Stomach (tissue), 4 donors: ENCODE results near the gene SH3RF3.
"Not testable (repeated sequence)": the region's sequence is repeated elsewhere in the genome, so short reads cannot be mapped to it uniquely, and the experiment has no call there.

ENCODE experiments used
- EP300 ChIP-seq: sonication (generic); formaldehyde crosslinking; IDR thresholded peaks from one replicate; pipeline ENCODE4 v1.6.1; 2017; ENCODE audit warnings: antibody characterized with exemption
- POLR2A ChIP-seq, 4 donors: fragments of 450-650 bp; IDR thresholded peaks; one replicate each; pipeline ENCODE4 v1.6.1; 2016; ENCODE audit warnings: antibody characterized with exemption in 4 of 4, control low read depth in 2 of 4, mild to moderate bottlenecking in 1 of 4, moderate library complexity in 1 of 4
- POLR2AphosphoS5 ChIP-seq, 3 donors: sonication (generic); formaldehyde crosslinking; IDR thresholded peaks; one replicate each; pipeline ENCODE4 v1.6.1; 2016; ENCODE audit warnings: antibody characterized with exemption in 3 of 3
- TF ChIP-seq, protein P1 (sequence below), 7 experiments: fragments of 450-650 bp in 4 of 7; fragments of 200-600 bp in 3 of 7; sonication (generic) in 3 of 7; IDR thresholded peaks; one replicate each; pipeline ENCODE4 v1.5.1; 2016 to 2019; ENCODE audit warnings: antibody characterized with exemption in 7 of 7, control low read depth in 2 of 7, mild to moderate bottlenecking in 1 of 7

DNA sequence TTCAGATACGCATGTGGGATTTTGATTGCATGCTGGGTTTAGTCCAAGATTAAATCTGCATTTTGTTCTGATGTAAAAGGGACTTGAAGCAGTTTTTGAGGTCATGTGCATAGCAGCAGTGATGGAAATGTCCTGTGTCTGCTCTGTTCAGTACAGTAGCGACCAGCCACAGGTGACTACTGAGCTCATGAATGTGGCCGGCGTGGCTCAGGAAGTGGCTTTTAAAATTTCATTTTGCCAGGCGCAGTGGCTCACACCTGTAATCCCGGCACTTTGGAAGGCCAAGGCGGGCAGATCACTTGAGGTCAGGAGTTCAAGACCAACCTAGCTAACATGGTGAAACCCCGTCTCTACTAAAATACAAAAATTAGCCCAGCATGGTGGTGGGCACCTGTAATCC, 95.3 kb downstream of the SH3RF3 start:
- TF ChIP-seq, protein P1, sequence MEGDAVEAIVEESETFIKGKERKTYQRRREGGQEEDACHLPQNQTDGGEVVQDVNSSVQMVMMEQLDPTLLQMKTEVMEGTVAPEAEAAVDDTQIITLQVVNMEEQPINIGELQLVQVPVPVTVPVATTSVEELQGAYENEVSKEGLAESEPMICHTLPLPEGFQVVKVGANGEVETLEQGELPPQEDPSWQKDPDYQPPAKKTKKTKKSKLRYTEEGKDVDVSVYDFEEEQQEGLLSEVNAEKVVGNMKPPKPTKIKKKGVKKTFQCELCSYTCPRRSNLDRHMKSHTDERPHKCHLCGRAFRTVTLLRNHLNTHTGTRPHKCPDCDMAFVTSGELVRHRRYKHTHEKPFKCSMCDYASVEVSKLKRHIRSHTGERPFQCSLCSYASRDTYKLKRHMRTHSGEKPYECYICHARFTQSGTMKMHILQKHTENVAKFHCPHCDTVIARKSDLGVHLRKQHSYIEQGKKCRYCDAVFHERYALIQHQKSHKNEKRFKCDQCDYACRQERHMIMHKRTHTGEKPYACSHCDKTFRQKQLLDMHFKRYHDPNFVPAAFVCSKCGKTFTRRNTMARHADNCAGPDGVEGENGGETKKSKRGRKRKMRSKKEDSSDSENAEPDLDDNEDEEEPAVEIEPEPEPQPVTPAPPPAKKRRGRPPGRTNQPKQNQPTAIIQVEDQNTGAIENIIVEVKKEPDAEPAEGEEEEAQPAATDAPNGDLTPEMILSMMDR (IDR thresholded peaks at IDR 0.05), result not testable (repeated sequence)
- TF ChIP-seq POLR2A (IDR thresholded peaks at IDR 0.05); EP300; POLR2AphosphoS5 (IDR thresholded peaks at IDR 0.05): not testable (repeated sequence)
